ENCODE data around the gene MAPK6.

DNA sequence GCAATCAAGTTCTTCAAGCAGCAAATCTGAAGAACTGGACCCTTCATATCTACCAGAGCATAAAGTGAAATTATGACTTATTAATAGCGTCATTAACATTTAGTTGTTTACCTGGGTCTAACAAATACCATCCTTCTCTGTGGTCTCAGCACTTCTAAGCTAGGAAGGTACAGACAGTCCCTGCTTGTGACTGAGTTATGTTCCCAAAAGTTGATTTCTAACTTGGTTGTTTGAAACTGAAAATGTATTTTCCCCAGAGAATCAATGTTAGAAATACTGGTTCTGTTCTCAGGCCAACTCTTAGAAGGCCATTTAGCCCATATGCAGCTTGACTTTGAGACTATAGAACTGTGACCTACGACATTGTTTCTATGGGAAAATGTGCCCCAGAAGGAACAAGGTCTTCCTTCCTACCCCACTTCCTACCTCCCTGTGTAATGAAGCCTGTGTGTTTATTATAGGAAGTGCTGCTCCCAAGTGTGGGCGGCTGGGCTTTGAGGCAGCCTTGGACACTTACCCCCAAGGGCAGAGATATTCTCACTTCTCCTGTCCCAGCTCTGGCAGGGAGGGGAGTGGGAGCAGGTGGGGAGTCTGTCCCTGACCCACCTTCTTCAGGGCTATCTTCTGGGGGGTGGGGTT is 12.2 kb upstream of the MAPK6 start:
- TF ChIP-seq, protein P1, sequence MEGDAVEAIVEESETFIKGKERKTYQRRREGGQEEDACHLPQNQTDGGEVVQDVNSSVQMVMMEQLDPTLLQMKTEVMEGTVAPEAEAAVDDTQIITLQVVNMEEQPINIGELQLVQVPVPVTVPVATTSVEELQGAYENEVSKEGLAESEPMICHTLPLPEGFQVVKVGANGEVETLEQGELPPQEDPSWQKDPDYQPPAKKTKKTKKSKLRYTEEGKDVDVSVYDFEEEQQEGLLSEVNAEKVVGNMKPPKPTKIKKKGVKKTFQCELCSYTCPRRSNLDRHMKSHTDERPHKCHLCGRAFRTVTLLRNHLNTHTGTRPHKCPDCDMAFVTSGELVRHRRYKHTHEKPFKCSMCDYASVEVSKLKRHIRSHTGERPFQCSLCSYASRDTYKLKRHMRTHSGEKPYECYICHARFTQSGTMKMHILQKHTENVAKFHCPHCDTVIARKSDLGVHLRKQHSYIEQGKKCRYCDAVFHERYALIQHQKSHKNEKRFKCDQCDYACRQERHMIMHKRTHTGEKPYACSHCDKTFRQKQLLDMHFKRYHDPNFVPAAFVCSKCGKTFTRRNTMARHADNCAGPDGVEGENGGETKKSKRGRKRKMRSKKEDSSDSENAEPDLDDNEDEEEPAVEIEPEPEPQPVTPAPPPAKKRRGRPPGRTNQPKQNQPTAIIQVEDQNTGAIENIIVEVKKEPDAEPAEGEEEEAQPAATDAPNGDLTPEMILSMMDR (IDR thresholded peaks at IDR 0.05) = no peak
- no peak for TF ChIP-seq EZH2 (IDR thresholded peaks at IDR 0.05; ENCODE audit: borderline replicate concordance, insufficient read depth, low read depth, low read length, poor library complexity, severe bottlenecking)
